ENCODE data around the gene LCE3A. TPM values are rescaled to one million over a fixed set of nuclear protein-coding genes. Genes with fewer than 3 reads are reported as not detected.
"Not testable (repeated sequence)": the region's sequence is repeated elsewhere in the genome, so short reads cannot be mapped to it uniquely, and the experiment has no call there.

LCE3A gene
- total RNA-seq, 1 experiment from 2014 or later = not detected

DNA sequence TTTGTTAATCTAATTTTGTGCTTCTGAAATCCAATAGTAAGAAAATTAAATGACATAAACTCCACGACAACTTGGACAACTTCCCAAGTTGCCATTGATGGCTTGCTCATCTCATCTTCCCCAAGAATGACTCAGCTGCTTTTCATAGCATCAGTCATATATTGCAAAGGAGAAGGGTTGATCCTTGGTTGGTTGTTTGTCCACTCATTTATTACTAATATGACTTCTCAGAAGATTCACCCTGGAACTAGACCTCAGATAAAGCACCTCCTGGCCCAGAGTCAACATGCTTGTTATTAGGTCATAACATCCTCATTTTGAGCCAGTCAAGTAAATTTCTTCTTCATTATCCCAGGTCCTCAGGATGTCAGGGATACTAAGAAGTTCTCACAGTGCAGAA, 40.3 kb downstream of the LCE3A start:
- DNase-seq (ENCODE audit: low read depth) = peak; percentile 22

DNA sequence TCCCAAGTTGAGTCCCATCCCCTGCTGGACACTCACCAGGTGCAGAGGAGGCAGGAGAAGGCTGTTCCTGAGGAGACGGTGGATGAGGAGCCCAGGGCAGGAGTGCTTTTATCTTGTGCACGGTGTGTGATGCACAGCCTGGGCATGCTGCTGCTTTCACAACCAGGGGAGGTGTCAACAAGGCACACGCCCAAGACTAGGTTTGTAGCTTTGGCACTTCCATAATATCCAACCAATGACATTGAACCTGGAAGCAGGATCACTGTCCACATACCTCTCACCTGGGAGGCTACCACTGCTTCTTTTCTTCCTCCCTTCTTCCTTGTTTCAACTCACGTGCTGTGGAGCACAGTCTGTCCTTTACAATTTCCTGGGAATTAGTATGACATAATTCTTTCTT, 42.5 kb downstream of the LCE3A start, which contains the start of gene LCE3D:
LCE3D (minus strand) TSS at position 84 of the 400 bp plus-strand sequence. CDS start 580 bp downstream, outside the sequence.
- in situ Hi-C loops (cut with HindIII; ENCODE audit: low pct_unique_long_range_greater_than_20kb, low sequenced_read_pairs) = no loop called here
- DNase-seq (ENCODE audit: low read depth) = no peak

More for the DNA sequence above, 40.3 kb downstream of the LCE3A start:
- in situ Hi-C loops (cut with HindIII; ENCODE audit: low pct_unique_long_range_greater_than_20kb, low sequenced_read_pairs) = no loop called here

DNA sequence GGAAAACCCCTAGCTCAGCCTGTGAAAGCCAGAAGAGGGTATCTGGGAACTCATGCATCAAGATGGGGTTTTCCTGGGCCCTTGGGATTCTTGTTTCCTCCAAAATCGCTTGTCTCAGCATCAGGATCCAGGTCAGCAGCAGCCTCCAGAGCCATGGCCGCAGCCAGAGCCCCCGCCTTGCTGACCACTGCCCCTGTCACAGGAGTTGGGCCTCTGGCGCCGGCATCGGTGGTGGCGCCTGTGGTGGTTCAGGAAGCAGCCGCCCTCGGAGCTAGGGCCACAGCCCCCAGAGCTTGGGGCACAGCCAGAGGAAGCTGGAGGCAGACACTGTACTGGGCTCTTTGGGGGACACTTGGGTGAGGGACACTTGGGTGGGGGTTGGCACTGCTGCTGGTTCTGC, 43.4 kb downstream of the LCE3A start:
- in situ Hi-C loops (cut with HindIII; ENCODE audit: low pct_unique_long_range_greater_than_20kb, low sequenced_read_pairs); DNase-seq (ENCODE audit: low read depth): not testable (repeated sequence)

DNA sequence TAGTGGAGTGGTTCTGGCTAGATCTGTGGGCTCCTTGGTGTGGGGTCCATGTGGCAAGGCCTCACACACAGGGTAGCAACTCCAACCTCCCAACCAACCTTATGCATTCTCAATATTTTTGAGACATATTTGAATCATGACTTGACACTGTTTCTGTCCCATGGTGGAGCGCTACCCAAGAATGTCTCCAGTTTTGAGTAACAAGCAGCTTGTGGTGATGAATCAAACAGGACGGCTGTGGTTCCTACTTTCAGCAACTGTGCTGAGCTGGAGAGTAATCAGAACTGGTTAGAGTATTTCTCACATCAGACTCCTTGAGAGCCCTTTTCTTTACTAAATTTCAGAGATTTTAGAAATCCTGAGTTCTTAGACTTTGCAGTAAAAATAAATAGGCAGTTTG, 45.7 kb downstream of the LCE3A start:
- DNase-seq (ENCODE audit: low read depth) = no peak
- in situ Hi-C loops (cut with HindIII; ENCODE audit: low pct_unique_long_range_greater_than_20kb, low sequenced_read_pairs) = no loop called here

Other genes starting within 250 kb of the LCE3A start
- gene CRNN, start 208.8 kb downstream of the LCE3A start, total RNA-seq (2014; rRNA removed; shearing (Covaris generic); ENCODE audit: low replicate concordance) = not detected in 2 replicates
- gene LCE5A, start 112.3 kb downstream of the LCE3A start, total RNA-seq (2014; rRNA removed; shearing (Covaris generic); ENCODE audit: low replicate concordance) = not detected in 2 replicates
- not detected in 2 replicates for gene CRCT1, start 108.6 kb downstream of the LCE3A start, total RNA-seq (2014; rRNA removed; shearing (Covaris generic); ENCODE audit: low replicate concordance)
- not detected in 2 replicates for gene LCE3E, start 56.3 kb downstream of the LCE3A start, total RNA-seq (2014; rRNA removed; shearing (Covaris generic); ENCODE audit: low replicate concordance)
- gene LCE3D, start 42.6 kb downstream of the LCE3A start, total RNA-seq (2014; rRNA removed; shearing (Covaris generic); ENCODE audit: low replicate concordance) = not detected in 2 replicates
- gene LCE3C, start 22.9 kb downstream of the LCE3A start, total RNA-seq (2014; rRNA removed; shearing (Covaris generic); ENCODE audit: low replicate concordance) = not detected in 2 replicates
- not detected in 2 replicates for gene LCE3B, start 9.3 kb downstream of the LCE3A start, total RNA-seq (2014; rRNA removed; shearing (Covaris generic); ENCODE audit: low replicate concordance)
- not detected in 2 replicates for gene LCE2D, start 40.3 kb upstream of the LCE3A start, total RNA-seq (2014; rRNA removed; shearing (Covaris generic); ENCODE audit: low replicate concordance)
- gene LCE2C, start 52.2 kb upstream of the LCE3A start, total RNA-seq (2014; rRNA removed; shearing (Covaris generic); ENCODE audit: low replicate concordance) = not detected in 2 replicates
- gene LCE2B, start 63.0 kb upstream of the LCE3A start, total RNA-seq (2014; rRNA removed; shearing (Covaris generic); ENCODE audit: low replicate concordance) = not detected in 2 replicates
- not detected in 2 replicates for gene LCE2A, start 75.2 kb upstream of the LCE3A start, total RNA-seq (2014; rRNA removed; shearing (Covaris generic); ENCODE audit: low replicate concordance)
- not detected in 2 replicates for gene LCE4A, start 85.1 kb upstream of the LCE3A start, total RNA-seq (2014; rRNA removed; shearing (Covaris generic); ENCODE audit: low replicate concordance)
- gene KPRP, start 134.9 kb upstream of the LCE3A start, total RNA-seq (2014; rRNA removed; shearing (Covaris generic); ENCODE audit: low replicate concordance) = not detected in 2 replicates
- gene LCE1F, start 152.0 kb upstream of the LCE3A start, total RNA-seq (2014; rRNA removed; shearing (Covaris generic); ENCODE audit: low replicate concordance) = not detected in 2 replicates
- not detected in 2 replicates for gene LCE1E, start 163.2 kb upstream of the LCE3A start, total RNA-seq (2014; rRNA removed; shearing (Covaris generic); ENCODE audit: low replicate concordance)
- not detected in 2 replicates for gene LCE1D, start 173.6 kb upstream of the LCE3A start, total RNA-seq (2014; rRNA removed; shearing (Covaris generic); ENCODE audit: low replicate concordance)
- not detected in 2 replicates for gene LCE1C, start 183.5 kb upstream of the LCE3A start, total RNA-seq (2014; rRNA removed; shearing (Covaris generic); ENCODE audit: low replicate concordance)
- not detected in 2 replicates for gene LCE1B, start 188.9 kb upstream of the LCE3A start, total RNA-seq (2014; rRNA removed; shearing (Covaris generic); ENCODE audit: low replicate concordance)
- gene LCE1A, start 204.4 kb upstream of the LCE3A start, total RNA-seq (2014; rRNA removed; shearing (Covaris generic); ENCODE audit: low replicate concordance) = not detected in 2 replicates
- not detected in 2 replicates for gene LCE6A, start 219.8 kb upstream of the LCE3A start, total RNA-seq (2014; rRNA removed; shearing (Covaris generic); ENCODE audit: low replicate concordance)
- not detected in 2 replicates for gene LCE7A, start 236.9 kb upstream of the LCE3A start, total RNA-seq (2014; rRNA removed; shearing (Covaris generic); ENCODE audit: low replicate concordance)